SHP77 treated with DMSO at 0.1 percent for 48 hours (cell line): ENCODE measurements around the gene NABP1.
A peak's percentile ranks its signal among the peaks of the same experiment; 100 is the strongest.

Experiments used
- DNase-seq: peaks from one replicate; lab custom pipeline; 2025; lab: John Stamatoyannopoulos, UW

NABP1 gene

DNA sequence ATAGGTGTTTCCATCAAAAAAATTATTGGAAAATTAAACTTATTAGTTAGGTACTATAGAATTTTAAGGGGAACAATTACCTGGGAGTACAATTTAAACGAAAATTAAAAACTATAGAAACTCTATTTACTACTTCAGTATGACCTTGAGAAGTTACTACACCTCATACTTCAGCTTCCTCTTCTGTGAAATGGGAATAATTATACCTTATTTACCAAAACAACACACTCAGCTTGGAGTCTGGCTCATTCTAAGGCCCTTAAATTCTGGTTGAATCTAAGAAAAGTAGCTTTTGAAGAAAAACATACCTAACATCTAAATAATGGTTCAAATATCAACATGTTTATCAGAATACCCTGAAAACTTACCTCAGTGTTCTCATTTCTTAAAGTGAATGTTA is 2.7 kb downstream of the NABP1 start:
- no peak for DNase-seq

DNA sequence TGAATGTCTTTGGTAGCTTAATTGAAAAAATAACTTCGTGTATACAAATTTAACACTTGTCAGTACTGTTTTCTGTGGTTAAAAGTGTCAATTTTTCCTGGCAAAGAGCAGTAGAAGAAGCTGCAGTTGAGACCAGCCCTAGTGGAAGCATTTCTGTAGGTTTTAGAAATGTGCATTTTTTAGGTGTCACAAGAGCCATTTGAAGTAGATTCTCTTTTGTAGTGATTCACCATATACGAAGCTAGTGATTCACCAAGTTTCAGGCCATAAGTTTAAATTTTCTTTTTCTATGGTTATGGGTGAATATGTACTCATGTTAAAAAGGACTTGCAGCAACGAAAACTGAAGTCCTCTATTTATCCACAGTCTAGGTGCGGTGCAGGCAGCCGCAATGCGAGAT is 4.2 kb downstream of the NABP1 start:
- DNase-seq, result no peak

DNA sequence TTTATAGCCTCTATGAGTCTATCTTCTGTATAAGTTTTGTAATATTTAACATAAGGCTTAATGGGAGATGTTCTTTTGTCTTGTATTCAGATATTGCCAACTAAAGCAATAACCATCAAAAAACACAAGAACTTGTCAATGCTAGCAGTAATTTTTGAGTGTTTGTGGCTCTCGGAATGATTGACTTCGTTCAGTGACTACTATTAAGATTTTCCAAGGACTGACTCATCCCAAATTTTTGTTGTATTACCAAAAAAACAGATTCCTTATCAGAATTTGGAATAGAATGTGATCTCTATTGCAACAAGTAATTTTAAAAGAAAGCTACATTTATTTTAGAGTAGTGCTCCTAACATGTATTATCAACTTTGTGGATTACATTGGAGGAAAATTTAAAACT is 8.1 kb downstream of the NABP1 start:
- DNase-seq, result no peak

DNA sequence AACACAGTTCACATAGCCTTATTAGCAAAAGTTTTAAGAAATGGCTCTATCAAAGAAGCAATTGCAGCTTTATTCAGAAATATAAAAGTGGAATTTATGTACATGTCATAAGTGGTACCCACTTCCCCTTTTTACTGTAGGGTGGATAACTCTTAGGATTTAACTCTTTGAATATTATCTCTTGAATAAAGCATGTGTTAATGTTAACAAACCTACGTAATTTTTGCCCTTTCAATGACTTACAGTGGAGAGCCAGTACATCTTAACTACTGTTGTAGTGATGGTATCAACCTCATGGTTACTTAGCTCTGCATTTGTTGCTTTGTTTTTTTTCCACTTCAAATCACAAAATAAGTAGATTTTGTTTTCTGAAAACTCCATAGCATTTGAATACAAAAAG is 8.8 kb downstream of the NABP1 start:
- no peak for DNase-seq

DNA sequence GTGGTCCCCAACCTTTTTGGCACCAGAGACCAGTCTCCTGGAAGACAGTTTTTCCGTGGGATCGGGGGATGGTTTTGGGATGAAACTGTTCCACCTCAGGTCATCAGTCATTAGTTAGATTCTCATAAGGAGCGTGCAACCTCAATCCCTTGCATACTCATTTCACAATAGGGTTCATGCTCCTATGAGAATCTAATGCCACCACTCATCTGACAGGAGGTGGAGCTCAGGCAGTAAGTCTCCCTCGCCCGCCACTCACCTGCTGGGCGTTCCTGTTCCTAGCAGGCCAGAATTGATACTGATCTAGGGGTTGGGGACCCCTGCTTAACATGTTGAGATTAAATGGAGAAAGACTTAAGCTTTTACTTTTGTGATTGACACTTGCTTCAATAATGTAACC is 9.9 kb downstream of the NABP1 start:
- no peak for DNase-seq

DNA sequence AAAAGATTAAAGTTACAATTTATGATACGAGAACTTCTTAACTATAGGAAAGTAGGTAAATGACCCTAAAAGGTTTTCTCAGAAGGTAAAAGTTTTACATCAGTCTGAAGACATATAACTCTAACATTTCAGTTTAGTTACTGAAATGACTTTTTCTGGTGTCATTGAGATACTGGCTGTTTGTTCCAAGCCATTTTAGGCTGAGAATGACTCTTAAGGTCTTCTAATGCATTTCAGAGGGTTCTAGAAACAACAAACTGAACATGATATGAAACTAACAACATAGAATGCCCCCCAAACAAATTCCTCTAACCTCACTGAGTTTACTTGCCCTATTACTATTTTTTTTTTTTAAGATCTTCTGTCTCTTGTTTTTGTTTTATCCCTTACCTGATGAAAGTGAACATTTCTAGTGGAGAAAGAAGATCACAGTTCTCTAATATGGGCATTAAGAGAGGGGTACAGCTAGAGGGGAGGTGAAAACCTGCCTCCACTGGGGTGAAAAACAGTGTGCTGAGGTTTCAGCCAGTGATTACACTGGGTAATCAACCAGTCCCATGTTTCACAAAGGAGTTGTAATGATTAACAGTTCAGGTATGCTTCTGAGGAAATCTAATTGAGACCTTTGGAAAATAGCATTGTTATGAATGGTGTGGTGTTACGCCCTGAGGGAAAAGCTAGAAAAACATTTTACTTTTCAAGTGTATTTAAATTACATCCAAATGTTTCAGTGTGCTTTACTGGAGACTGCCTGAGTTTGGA is 11.2 kb downstream of the NABP1 start:
- DNase-seq, result no peak

DNA sequence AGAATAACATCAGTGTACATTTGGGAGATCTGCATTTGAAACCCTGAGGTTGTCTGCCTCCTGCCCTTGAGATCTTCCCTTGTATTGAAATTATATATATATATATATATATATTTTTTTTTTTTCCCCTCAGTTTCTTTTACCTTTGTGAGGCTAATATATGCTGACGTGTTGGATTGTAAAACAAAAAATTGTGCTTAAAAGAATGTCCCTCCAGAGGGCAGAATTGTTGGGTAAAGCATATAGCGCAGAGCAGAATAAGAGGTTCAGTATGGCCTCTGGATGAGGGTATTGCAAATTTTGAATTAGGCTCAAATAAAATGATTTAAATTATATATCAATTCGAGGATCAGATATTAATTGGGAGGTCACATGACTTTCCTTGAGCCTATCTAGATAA is 12.4 kb downstream of the NABP1 start:
- no peak for DNase-seq

DNA sequence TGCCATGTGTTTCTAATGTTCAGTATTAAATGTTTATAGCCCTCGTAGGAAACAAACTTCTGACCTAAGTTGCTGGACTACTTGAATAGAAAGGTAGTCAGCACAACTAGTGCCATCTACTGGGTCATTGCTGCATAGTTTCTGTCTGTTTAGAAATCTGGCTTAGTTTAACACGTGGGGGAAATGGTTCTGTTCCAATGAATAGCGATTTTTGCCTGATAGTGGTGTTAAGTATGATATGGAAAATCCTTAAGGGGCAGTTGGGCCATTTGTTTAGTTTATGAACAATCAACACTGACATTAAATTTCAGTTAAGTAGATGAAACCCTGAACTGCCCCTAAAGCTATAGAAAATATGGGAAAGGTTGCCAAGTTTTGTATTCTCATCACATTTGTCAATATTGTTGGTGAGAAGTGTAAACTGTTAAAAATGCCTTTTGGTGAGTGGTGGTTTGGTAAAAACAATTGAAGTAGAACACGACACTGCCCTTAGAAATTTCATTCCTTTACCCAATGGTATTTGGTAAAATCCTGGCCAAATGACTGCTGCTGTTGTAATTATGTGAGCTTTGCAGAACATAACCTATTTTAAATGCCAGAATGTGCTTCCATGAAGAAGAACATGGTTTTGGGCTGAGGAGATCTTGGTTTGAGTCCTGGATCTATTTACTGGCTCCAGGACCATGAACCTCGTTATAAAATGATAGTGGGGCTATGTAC is 13.2 kb downstream of the NABP1 start:
- peak; percentile 24 for DNase-seq

DNA sequence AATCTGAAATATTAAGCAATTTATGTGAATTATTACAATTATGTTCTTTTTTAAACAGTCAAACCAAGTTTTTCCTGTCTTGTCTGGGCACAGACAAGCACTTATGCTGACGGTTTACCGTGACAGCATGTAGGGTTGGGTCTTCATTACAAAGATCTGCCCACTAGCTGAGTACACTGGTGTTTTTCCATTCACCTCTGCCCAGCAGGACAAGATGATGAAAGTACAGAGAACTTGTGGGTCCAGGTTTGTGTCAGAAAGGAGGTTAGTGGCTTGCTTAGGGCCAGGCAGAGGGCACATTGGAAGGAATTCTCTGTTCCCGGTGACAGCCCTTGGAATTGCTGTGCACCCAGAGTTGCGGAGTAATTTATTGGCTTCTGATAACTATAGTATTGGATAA is 14.0 kb downstream of the NABP1 start:
- DNase-seq, result no peak

DNA sequence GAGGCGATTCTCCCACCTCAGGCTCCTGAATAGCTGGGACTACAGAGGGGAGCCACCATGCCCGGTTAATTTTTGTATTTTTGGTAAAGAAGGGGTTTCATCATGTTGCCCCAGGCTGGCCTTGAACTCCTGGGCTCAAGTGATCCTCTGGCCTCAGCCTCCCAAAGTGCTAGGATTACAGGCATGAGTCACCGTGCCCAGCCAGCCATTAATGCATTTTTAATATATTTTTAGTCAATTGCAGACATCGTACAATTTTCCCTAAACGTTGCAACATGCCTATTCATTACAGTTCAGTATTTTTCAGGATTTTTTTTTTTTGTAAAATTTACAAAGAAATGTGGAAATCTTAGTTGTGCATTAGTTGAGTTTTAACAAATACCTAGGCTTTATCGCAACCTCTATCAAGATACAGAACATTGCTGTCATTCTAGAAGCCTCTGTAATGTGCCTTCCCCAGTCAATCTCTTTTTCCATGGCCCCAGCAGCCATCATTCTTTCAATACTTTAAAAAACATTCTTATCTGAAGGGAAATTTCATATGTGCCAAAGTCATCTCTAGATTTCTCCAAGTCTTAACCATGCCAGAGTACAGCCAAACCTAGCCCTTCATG is 14.7 kb downstream of the NABP1 start:
- no peak for DNase-seq

DNA sequence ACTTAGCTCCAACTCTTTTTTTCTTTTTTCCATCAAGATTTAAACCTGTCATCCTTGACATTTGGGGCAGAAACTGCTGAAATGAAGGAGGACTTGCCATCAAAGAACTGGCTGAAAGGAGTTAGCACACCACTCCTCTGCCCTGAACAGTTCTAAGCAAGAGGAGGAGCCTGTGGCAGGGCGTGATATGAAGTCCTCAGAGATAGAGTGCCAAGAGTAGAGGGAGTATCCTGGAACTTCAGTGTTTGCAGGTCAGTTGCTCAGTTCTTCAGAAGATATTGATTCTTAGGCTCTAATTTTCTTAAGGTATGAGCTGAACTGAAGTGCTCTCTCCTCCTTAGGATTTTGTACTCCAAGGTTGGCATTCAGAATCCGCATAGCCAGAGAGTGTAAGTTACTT is 15.2 kb downstream of the NABP1 start:
- DNase-seq, result no peak

DNA sequence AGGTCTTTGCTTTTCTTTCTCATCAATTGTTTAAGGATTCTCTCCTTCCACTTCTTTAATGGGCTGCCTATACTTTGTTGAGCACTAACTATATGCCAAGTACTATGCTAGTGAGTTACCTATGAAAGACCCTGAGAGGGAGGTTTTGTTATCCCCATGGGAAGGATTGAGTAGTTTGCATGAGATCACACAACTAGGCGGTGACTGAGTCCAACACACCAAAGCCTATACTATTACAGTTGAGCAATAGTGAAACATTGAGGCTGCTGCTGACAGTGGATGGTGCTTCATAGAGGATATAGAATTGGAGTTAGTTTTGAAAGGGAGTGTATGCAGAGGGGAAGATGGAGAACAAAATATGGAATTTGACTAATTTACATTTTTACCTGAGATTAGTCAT is 15.8 kb downstream of the NABP1 start:
- DNase-seq, result no peak

DNA sequence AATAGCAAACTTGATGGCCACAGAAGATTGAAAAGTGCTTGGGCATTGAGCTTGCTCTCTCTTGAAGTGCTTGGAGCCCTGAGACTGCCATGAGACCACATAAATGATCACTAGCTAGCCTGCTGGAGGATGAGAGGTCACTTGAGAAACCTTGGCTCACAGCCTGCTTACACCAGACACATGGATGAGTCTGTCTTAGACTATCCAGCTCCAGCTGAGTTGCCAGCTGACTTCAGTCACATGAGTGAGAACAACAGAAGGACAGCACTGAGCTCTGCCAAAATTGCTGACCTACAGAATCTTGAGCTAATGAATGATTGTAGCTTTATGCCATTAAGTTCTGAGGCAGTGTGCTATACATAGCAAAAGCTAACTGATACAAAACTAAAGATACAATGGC is 18.1 kb downstream of the NABP1 start:
- no peak for DNase-seq

DNA sequence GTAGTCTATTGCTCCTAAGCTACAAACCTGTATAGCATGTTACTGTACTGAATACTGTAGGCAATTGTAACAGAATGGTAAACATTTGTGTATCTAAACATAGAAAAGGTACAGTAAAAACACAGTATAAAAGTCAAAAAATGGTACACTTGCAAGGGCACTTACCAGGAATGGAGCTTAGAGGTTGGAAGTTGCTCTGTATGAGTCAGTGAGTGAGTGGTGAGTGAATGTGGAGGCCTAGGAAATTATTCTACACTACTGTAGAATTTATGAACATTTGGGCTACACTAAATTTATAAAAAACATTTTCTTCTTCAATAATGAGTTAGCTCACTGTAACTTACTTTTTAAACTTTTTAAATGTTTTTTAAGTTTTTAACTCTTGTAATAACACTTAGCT is 19.0 kb downstream of the NABP1 start:
- DNase-seq, result no peak

DNA sequence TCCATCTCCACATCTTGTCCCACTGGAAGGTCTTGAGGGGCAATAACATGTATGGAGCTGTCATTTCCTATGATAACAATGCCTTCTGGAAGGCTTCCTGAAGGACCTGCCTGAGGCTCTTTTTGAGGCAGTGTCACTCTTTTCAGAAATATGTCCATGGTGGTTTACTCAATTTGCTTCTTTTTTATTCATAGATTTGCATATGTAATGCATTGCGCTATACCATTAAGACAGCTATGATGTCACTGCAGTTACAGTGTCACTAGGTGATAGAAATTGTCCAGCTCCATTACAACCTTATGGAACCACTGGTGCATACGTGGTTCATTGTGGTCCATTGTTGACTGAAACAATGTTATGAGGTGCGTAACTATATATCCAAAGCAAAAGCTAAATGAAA is 19.9 kb downstream of the NABP1 start:
- no peak for DNase-seq

DNA sequence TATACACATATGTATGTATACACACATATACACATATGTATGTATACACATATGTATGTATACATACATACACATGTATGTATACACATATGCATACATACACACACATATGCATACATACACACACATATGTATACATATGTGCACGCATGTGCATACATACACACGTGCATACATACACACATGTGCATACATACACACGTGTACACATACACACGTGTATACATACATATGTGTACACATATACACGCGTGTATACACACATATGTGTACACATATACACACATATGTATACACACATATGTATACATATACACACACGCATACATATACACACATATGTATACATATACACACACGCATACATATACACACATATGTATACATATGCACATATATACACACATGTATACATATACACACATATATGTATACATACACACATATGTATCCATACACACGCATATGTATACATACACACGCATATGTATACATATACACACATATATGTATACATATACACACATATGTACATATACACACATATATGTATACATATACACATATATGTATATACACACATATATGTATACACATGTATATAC is 21.5 kb downstream of the NABP1 start:
- DNase-seq, result no peak

DNA sequence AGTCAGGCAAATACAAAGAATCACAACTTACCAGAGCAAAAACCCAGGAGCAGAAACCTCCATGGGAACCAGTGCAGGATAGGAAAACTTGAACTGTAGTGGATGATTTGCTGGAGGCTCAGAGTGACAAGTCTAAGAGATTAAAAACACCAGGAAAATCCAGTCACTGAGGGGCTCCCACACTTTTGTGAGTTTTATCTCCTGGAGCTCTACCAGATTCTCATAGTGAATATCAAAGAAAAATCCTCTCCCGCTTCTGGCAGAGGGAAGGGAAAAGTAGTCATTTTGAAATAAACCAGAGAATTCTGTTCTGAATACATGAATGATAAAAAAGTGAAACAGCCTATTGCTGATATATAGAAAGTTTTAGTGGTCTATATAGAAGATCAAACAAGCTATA is 23.1 kb downstream of the NABP1 start:
- DNase-seq, result no peak

DNA sequence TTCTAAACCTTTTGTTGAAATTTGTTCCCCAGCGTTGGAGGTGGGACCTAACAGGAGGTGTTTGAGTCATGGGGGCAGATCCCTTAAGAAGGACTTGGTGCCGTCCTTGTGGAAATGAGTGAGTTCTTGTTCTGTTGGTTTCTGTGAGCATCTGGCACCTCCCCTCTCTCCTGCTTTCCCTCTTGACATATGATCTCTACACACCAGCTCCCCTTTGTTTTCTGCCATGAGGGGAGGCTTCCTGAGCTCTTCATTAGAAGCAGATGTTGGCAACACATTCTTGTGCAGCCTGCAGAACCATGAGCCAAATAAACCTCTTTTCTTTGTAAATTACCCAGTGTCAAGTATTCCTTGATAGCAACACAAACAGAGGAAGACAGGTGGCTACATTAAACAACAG is 23.8 kb downstream of the NABP1 start:
- DNase-seq, result no peak

DNA sequence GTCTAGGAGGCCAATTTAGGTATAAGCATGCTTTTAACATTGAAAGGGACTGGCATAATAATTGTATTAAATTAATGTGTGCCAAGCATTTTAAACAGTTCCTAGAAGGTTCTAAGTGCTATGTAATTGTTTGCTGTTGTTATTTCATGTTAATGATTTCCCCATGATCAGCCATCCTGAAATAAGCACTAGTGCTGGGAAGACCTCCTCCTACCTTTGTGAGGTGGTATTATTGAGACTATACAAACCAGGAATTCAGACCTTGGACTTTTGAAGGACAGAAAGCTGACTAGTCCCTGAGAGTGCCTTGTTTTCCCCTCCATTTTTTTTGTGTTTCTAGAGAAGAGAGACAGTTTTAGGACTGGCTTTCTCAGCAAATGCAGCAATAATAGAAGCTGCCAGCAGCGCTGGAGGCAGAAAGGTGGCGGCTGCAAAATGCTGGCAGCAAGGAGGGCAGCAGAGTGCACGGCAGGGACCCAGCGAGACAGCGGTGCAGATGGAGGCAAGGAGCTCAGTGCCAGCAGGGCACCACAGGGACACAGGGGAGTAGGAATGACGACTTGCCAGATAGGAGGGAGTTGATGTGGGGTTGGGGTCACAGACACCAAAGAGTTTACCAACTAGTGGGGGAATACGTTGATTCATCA is 25.3 kb downstream of the NABP1 start:
- no peak for DNase-seq

DNA sequence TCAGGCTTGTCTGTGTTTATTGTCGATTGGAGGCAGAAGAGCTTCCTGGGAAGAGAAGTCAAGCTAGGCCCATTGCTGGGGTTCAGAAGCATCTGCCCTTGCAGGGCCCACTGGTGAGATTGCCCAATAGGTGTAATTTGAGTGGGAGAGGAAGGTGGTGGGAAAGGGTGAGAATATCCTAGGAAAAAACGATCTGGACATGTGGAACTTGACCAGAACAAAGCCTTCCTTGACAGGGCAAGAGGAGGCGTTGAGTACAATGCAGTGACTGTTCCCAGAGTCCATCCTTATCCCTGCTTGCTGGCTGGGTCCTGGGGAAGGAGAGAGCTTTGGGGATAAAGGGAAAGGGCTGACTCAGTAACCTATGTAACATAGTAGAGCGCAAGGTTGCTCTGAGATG is 27.1 kb downstream of the NABP1 start:
- no peak for DNase-seq

DNA sequence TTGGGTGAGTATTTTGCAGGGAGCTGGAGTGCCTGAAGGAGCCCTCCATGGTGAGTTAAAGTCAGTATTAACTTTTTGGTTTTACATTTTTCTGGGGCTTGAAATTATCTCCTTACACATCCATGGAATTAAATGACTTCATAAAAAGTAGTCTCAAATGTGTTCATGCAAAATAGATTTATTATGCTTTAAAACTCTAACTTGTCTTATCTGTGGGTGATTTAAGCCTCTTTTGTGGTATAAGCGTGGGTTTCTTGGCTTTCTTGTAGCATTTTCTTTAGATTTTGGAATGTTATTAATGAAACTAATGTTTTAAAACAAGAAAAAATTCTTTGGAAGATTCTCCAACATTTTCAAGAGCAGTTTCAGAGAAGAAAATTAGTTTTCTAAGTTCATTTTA is 27.8 kb downstream of the NABP1 start:
- no peak for DNase-seq

DNA sequence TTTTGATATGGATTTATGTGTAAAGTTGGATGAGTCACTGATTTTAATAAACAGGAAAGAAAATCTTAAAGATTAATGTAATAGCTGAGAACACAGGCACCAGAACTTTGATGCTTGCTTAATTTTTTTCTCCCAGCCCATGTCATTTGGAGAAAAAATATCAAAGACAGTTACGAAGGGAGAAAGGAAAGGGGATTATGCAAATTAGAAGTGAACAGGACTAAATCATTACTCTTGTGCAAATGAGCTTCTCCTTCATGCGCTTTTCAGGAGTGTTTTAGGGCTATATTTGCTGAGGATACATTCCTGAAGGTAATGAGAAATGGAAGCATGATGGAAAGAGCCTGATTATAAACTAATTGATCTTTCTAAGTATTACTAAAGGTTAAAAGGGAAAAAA is 28.9 kb downstream of the NABP1 start:
- DNase-seq, result no peak

DNA sequence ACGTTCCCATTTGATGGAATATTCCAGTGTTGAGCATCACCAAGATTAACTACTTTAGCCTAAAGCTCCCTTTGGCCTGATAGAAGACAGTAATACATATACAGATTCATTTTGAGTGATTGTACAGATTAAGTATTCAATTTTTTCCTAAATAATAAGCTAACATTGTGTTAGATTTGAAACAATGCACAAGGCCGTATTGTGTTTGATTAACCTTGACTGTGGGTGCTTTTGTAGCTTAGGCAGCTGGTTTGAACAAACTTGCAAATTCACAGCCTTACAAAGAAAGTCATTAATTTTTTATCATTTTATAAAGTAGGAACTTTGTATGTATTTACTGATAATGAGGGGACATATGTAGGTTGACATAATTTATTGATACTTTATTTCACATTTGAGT is 29.6 kb downstream of the NABP1 start:
- no peak for DNase-seq
